ENCODE measurements around the gene MED13L.

GRCh38 chr12:116019415-116019814 lies 258.1 kb downstream of the MED13L start:
- no peak for TF ChIP-seq SMC3 (IDR thresholded peaks at IDR 0.05; ENCODE audit: low read depth, low read length)
- TF ChIP-seq, protein P1, sequence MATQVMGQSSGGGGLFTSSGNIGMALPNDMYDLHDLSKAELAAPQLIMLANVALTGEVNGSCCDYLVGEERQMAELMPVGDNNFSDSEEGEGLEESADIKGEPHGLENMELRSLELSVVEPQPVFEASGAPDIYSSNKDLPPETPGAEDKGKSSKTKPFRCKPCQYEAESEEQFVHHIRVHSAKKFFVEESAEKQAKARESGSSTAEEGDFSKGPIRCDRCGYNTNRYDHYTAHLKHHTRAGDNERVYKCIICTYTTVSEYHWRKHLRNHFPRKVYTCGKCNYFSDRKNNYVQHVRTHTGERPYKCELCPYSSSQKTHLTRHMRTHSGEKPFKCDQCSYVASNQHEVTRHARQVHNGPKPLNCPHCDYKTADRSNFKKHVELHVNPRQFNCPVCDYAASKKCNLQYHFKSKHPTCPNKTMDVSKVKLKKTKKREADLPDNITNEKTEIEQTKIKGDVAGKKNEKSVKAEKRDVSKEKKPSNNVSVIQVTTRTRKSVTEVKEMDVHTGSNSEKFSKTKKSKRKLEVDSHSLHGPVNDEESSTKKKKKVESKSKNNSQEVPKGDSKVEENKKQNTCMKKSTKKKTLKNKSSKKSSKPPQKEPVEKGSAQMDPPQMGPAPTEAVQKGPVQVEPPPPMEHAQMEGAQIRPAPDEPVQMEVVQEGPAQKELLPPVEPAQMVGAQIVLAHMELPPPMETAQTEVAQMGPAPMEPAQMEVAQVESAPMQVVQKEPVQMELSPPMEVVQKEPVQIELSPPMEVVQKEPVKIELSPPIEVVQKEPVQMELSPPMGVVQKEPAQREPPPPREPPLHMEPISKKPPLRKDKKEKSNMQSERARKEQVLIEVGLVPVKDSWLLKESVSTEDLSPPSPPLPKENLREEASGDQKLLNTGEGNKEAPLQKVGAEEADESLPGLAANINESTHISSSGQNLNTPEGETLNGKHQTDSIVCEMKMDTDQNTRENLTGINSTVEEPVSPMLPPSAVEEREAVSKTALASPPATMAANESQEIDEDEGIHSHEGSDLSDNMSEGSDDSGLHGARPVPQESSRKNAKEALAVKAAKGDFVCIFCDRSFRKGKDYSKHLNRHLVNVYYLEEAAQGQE (IDR thresholded peaks at IDR 0.05; ENCODE audit: low read depth, low read length) = no peak
- TF ChIP-seq NRF1 (IDR thresholded peaks at IDR 0.05; ENCODE audit: low read depth, low read length) = no peak
- TF ChIP-seq RCOR1 (IDR thresholded peaks at IDR 0.05; ENCODE audit: low read length) = no peak

Measured in SK-N-SH (cell line).